ENCODE measurements around the gene KIRREL1. TPM values are rescaled to one million over a fixed set of nuclear protein-coding genes. Genes with fewer than 3 reads are reported as not detected.

KIRREL1 gene
- total RNA-seq, 1 donor from 2014 or later = 23.5 TPM

- Histone ChIP-seq H3K9ac (ENCODE audit: low read depth in 1 of 3, low read length in 3 of 3) (no peak overlapping the region), H3K9me3 (ENCODE audit: control insufficient read depth in 3 of 3, low read length in 3 of 3) (no peaks in the 10 kb centered on the region), H3K36me3 (ENCODE audit: control insufficient read depth in 3 of 3, insufficient read depth in 3 of 3, low read length in 3 of 3) (no peaks in the 10 kb centered on the region), H3K27ac (ENCODE audit: low read depth, low read length) (no peak overlapping the region), H3K4me1 (ENCODE audit: control insufficient read depth in 3 of 3, insufficient read depth in 3 of 3, low read length in 3 of 3) (peaks cover 3 to 10% (median 6%) of the 10 kb centered on the region in 3 donors), H3K27me3 (ENCODE audit: control insufficient read depth in 3 of 3, insufficient read depth in 3 of 3, low read length in 3 of 3) (peaks cover 10 to 14% (median 13%) of the 10 kb centered on the region in 3 donors), H3K4me3 (ENCODE audit: low read length in 3 of 3) (no peak overlapping the region)
Measured at GRCh38 chr1:157988002-157988401, 5.4 kb upstream of the KIRREL1 start.

GRCh38 chr1:157992031-157992832, 1.2 kb upstream of the KIRREL1 start:
- Histone ChIP-seq H3K9me3 (ENCODE audit: control insufficient read depth in 3 of 3, low read length in 3 of 3) (no peaks in the 10 kb centered on the region), H3K27ac (ENCODE audit: low read depth, low read length) (peak overlapping the region; percentile 69), H3K9ac (ENCODE audit: low read depth in 1 of 3, low read length in 3 of 3) (no peak overlapping the region), H3K36me3 (ENCODE audit: control insufficient read depth in 3 of 3, insufficient read depth in 3 of 3, low read length in 3 of 3) (no peaks in the 10 kb centered on the region), H3K27me3 (ENCODE audit: control insufficient read depth in 3 of 3, insufficient read depth in 3 of 3, low read length in 3 of 3) (peaks cover 20 to 33% (median 28%) of the 10 kb centered on the region in 3 donors), H3K4me3 (ENCODE audit: low read length in 3 of 3) (peak overlapping the region in 1 of 3 donors; percentile 35), H3K4me1 (ENCODE audit: control insufficient read depth in 3 of 3, insufficient read depth in 3 of 3, low read length in 3 of 3) (peaks cover 7 to 13% (median 10%) of the 10 kb centered on the region in 3 donors)

DNA sequence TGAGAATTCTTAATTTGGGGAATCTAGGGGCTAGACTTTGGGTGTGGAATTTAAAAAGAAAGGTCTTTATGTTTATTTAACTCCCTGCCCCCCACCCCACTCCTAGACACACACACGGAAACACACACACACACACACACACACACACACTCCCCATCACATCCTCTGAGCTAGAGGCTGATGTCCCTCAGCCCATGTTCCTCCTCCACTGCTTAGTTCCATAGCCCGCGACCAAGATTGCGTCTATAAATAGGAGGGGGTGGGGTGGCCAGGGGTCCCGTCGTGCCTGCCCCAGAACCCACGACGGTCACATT, 655 bp upstream of the KIRREL1 start:
- no peaks in the 10 kb centered on the region for H3K36me3 ChIP-seq (ENCODE audit: control insufficient read depth in 3 of 3, insufficient read depth in 3 of 3, low read length in 3 of 3)
- peaks cover 7 to 13% (median 10%) of the 10 kb centered on the region in 3 donors for H3K4me1 ChIP-seq (ENCODE audit: control insufficient read depth in 3 of 3, insufficient read depth in 3 of 3, low read length in 3 of 3)
- peak overlapping the region; percentile 52 to 71 (median 62) for H3K4me3 ChIP-seq (ENCODE audit: low read length in 3 of 3)
- H3K9me3 ChIP-seq (ENCODE audit: control insufficient read depth in 3 of 3, low read length in 3 of 3) = no peaks in the 10 kb centered on the region
- H3K27me3 ChIP-seq (ENCODE audit: control insufficient read depth in 3 of 3, insufficient read depth in 3 of 3, low read length in 3 of 3) = peaks cover 17 to 33% (median 28%) of the 10 kb centered on the region in 3 donors
- H3K27ac ChIP-seq (ENCODE audit: low read depth, low read length) = peak overlapping the region; percentile 69
- peak overlapping the region in 1 of 3 donors; percentile 57 for H3K9ac ChIP-seq (ENCODE audit: low read depth in 1 of 3, low read length in 3 of 3)

- Histone ChIP-seq H3K4me1 (ENCODE audit: control insufficient read depth in 3 of 3, insufficient read depth in 3 of 3, low read length in 3 of 3) (peaks cover 10 to 13% (median 13%) of the 10 kb centered on the region in 3 donors), H3K27ac (ENCODE audit: low read depth, low read length) (peak overlapping the region; percentile 69), H3K9me3 (ENCODE audit: control insufficient read depth in 3 of 3, low read length in 3 of 3) (no peaks in the 10 kb centered on the region), H3K4me3 (ENCODE audit: low read length in 3 of 3) (peak overlapping the region; percentile 62 to 71 (median 71)), H3K27me3 (ENCODE audit: control insufficient read depth in 3 of 3, insufficient read depth in 3 of 3, low read length in 3 of 3) (peaks cover 17 to 33% (median 28%) of the 10 kb centered on the region in 3 donors), H3K9ac (ENCODE audit: low read depth in 1 of 3, low read length in 3 of 3) (peak overlapping the region; percentile 61 to 81 (median 78)), H3K36me3 (ENCODE audit: control insufficient read depth in 3 of 3, insufficient read depth in 3 of 3, low read length in 3 of 3) (no peaks in the 10 kb centered on the region)
Measured at GRCh38 chr1:157993918-157994605, 617 bp downstream of the KIRREL1 start.

DNA sequence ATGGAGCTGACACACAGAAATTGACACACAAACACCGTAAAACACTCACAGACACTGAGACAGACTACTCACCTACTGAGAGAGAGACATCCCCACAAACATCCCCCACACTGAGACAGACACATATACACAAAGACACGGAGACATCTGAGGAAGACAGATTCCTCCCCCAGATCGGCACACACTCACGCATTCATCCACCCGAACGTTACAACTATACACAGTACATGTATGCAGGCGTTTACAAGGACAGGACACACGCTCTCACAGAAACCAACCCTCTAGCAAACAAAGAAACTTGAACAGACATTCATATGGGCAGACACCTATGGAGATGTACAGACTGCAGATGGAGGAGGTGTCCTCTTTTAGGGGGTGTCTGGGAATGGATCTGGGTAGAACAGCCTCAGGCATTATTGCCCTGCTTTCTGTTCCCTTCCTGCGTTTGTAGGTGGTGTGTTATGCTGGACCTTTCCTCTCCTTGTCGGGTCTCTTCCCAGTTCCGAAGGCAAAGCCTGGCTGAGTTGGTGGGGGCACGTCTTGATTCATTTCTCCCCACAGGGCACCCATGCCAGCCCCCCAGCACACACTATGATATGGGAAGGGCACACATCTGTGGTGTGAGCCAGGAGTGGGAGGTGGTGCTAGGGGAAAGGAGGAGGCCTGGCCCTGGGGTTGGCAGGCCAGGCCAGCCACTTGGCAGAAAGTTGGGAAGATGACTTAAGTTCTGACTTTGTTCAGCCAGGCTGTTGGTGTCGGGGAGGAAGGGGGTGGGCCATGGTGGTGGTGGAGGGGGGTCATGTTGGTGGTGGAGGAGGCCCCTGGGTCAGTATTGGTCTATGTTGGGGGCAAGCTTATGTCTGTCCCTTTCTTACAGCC, 1.5 kb downstream of the KIRREL1 start:
- Histone ChIP-seq H3K4me1 (ENCODE audit: control insufficient read depth in 3 of 3, insufficient read depth in 3 of 3, low read length in 3 of 3) (peaks cover 13 to 14% (median 13%) of the 10 kb centered on the region in 3 donors), H3K9me3 (ENCODE audit: control insufficient read depth in 3 of 3, low read length in 3 of 3) (no peaks in the 10 kb centered on the region), H3K9ac (ENCODE audit: low read depth in 1 of 3, low read length in 3 of 3) (peak overlapping the region in 2 of 3 donors; percentile 34 to 68), H3K36me3 (ENCODE audit: control insufficient read depth in 3 of 3, insufficient read depth in 3 of 3, low read length in 3 of 3) (no peaks in the 10 kb centered on the region), H3K27me3 (ENCODE audit: control insufficient read depth in 3 of 3, insufficient read depth in 3 of 3, low read length in 3 of 3) (peaks cover 15 to 33% (median 28%) of the 10 kb centered on the region in 3 donors), H3K4me3 (ENCODE audit: low read length in 3 of 3) (peak overlapping the region; percentile 62 to 71 (median 68)), H3K27ac (ENCODE audit: low read depth, low read length) (peak overlapping the region; percentile 51)

DNA sequence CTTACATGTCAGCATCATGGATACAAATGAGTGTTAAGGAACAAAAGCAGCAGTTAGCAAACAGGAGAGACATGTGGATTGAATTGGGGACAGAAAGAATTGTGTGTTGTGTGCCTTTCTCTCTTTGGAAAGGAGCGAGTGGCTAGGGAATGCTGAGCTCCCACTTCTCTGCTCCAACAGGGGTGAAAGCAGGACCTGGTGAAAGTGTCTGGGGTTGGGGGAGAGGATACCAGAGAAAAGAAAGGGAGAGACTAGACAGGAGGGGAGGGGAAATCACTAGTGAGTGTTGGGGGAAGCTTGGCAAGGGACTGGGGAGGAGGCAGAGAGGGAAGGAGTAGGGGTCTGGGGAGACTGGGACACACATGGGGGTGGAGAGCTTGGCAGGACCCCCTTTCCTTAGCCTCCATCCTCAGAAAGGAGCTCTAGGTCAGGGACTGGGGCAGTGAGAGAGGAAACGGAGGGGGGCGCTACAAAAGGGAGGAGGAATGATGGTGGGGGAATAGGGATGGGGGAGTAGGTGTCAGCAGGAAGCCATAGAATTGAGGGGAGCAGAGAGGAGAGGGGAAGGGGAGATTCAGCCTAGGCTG, 2.2 kb downstream of the KIRREL1 start:
- H3K4me3 ChIP-seq (ENCODE audit: low read length in 3 of 3) = peak overlapping the region in 2 of 3 donors; percentile 29 to 71
- H3K36me3 ChIP-seq (ENCODE audit: control insufficient read depth in 3 of 3, insufficient read depth in 3 of 3, low read length in 3 of 3) = no peaks in the 10 kb centered on the region
- H3K27ac ChIP-seq (ENCODE audit: low read depth, low read length) = peak overlapping the region; percentile 19
- H3K4me1 ChIP-seq (ENCODE audit: control insufficient read depth in 3 of 3, insufficient read depth in 3 of 3, low read length in 3 of 3) = peaks cover 13 to 18% (median 17%) of the 10 kb centered on the region in 3 donors
- peaks cover 15 to 33% (median 28%) of the 10 kb centered on the region in 3 donors for H3K27me3 ChIP-seq (ENCODE audit: control insufficient read depth in 3 of 3, insufficient read depth in 3 of 3, low read length in 3 of 3)
- H3K9me3 ChIP-seq (ENCODE audit: control insufficient read depth in 3 of 3, low read length in 3 of 3) = no peaks in the 10 kb centered on the region
- peak overlapping the region in 2 of 3 donors; percentile 34 to 68 for H3K9ac ChIP-seq (ENCODE audit: low read depth in 1 of 3, low read length in 3 of 3)

DNA sequence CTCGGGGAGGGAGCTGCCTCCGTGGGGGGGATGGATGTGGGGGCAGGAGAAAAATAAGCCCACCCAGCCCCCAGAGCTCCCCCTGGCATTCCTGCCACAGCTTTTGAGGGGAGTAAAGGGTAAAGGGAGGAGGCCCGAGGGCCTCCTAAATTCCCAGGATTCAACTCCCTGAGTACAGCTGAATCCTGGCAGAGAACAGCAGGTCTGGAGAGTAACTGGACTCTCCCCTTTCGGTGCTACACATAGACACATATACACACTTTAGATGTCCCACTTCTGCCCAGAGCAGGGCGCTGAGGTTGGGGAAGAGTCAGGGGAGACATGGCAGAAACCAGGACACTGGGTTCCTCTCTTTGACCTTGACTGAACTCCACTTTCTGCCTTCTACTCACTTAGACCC, 3.0 kb downstream of the KIRREL1 start:
- H3K4me3 ChIP-seq (ENCODE audit: low read length in 3 of 3) = no peak overlapping the region
- H3K27ac ChIP-seq (ENCODE audit: low read depth, low read length) = no peak overlapping the region
- H3K4me1 ChIP-seq (ENCODE audit: control insufficient read depth in 3 of 3, insufficient read depth in 3 of 3, low read length in 3 of 3) = peaks cover 15 to 23% (median 20%) of the 10 kb centered on the region in 3 donors
- H3K9me3 ChIP-seq (ENCODE audit: control insufficient read depth in 3 of 3, low read length in 3 of 3) = no peaks in the 10 kb centered on the region
- H3K27me3 ChIP-seq (ENCODE audit: control insufficient read depth in 3 of 3, insufficient read depth in 3 of 3, low read length in 3 of 3) = peaks cover 12 to 33% (median 28%) of the 10 kb centered on the region in 3 donors
- peak overlapping the region in 1 of 3 donors; percentile 34 for H3K9ac ChIP-seq (ENCODE audit: low read depth in 1 of 3, low read length in 3 of 3)
- no peaks in the 10 kb centered on the region for H3K36me3 ChIP-seq (ENCODE audit: control insufficient read depth in 3 of 3, insufficient read depth in 3 of 3, low read length in 3 of 3)

GRCh38 chr1:158000507-158000906, 7.1 kb downstream of the KIRREL1 start:
- Histone ChIP-seq H3K36me3 (ENCODE audit: control insufficient read depth in 3 of 3, insufficient read depth in 3 of 3, low read length in 3 of 3) (no peaks in the 10 kb centered on the region), H3K4me1 (ENCODE audit: control insufficient read depth in 3 of 3, insufficient read depth in 3 of 3, low read length in 3 of 3) (peaks cover 12 to 34% (median 23%) of the 10 kb centered on the region in 3 donors), H3K27me3 (ENCODE audit: control insufficient read depth in 3 of 3, insufficient read depth in 3 of 3, low read length in 3 of 3) (peaks cover 0 to 9% (median 3%) of the 10 kb centered on the region in 3 donors), H3K9ac (ENCODE audit: low read depth in 1 of 3, low read length in 3 of 3) (no peak overlapping the region), H3K27ac (ENCODE audit: low read depth, low read length) (no peak overlapping the region), H3K4me3 (ENCODE audit: low read length in 3 of 3) (no peak overlapping the region), H3K9me3 (ENCODE audit: control insufficient read depth in 3 of 3, low read length in 3 of 3) (no peaks in the 10 kb centered on the region)

- peak overlapping the region; percentile 48 for H3K27ac ChIP-seq (ENCODE audit: low read depth, low read length)
- no peak overlapping the region for H3K9ac ChIP-seq (ENCODE audit: low read depth in 1 of 3, low read length in 3 of 3)
- no peaks in the 10 kb centered on the region for H3K36me3 ChIP-seq (ENCODE audit: control insufficient read depth in 3 of 3, insufficient read depth in 3 of 3, low read length in 3 of 3)
- H3K4me1 ChIP-seq (ENCODE audit: control insufficient read depth in 3 of 3, insufficient read depth in 3 of 3, low read length in 3 of 3) = peaks cover 21 to 40% (median 35%) of the 10 kb centered on the region in 3 donors
- peaks cover 0 to 5% (median 3%) of the 10 kb centered on the region in 3 donors for H3K27me3 ChIP-seq (ENCODE audit: control insufficient read depth in 3 of 3, insufficient read depth in 3 of 3, low read length in 3 of 3)
- H3K4me3 ChIP-seq (ENCODE audit: low read length in 3 of 3) = no peak overlapping the region
- no peaks in the 10 kb centered on the region for H3K9me3 ChIP-seq (ENCODE audit: control insufficient read depth in 3 of 3, low read length in 3 of 3)
Measured at GRCh38 chr1:158002022-158002630, 8.7 kb downstream of the KIRREL1 start.

Data from skeletal muscle tissue (tissue), 4 donors.